Stimulated activated CD8-positive, alpha-beta memory T cell treated with anti-CD3 and anti-CD28 coated beads, Interleukin-15, amount 100 ng/mL, for 4 hours (primary cell): ENCODE data around the gene TNFAIP2.
"Not testable (repeated sequence)": the region's sequence is repeated elsewhere in the genome, so short reads cannot be mapped to it uniquely, and the experiment has no call there.

Experiments
- DNase-seq, 2 donors: peaks; one replicate each; pipeline ENCODE4 v3.0.0-alpha.2; 2020; ENCODE audit warnings: low read depth in 2 of 2

The TNFAIP2 gene

DNA sequence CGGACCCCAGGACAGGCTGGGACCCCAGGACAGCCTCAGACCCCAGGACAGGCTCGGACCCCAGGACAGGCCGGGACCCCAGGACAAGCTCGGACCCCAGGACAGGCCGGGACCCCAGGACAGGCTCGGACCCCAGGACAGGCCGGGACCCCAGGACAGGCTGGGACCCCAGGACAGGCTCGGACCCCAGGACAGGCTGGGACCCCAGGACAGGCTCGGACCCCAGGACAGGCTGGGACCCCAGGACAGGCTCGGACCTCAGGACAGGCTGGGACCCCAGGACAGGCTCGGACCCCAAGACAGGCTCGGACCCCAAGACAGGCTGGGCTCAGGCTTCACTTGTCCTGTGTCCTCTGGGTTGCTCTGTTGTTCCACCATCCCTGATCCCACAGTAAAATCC, 32.2 kb downstream of the TNFAIP2 start:
- not testable (repeated sequence) for DNase-seq

DNA sequence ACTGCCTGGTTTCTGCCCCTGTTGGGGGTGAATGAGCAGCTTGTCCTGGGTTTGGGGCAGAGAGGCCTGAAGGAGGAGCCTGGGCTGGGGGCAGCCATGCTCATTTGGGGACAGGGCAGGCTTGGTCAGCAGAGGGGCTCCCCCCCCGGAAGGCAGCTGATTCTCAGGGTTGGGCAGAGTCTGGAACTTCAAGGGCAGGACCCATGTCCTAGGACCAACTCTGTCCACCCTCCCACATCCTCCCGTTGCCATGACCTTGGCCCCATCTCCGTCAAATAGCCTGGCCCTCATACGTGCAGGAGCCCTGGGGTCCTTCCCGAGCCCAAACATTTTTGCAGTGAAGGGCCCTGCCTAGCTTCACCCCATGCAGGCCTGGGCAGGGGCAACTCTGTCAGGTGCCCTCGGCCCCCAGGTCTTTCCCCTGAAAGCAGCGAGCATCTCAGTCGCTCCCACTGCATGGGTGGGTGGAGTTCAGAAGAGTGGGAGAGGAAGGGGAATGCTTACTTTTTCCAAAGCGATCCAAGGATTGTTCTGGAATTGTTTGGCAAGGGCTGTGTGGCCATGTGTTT, 32.6 kb downstream of the TNFAIP2 start:
- DNase-seq = no peak

DNA sequence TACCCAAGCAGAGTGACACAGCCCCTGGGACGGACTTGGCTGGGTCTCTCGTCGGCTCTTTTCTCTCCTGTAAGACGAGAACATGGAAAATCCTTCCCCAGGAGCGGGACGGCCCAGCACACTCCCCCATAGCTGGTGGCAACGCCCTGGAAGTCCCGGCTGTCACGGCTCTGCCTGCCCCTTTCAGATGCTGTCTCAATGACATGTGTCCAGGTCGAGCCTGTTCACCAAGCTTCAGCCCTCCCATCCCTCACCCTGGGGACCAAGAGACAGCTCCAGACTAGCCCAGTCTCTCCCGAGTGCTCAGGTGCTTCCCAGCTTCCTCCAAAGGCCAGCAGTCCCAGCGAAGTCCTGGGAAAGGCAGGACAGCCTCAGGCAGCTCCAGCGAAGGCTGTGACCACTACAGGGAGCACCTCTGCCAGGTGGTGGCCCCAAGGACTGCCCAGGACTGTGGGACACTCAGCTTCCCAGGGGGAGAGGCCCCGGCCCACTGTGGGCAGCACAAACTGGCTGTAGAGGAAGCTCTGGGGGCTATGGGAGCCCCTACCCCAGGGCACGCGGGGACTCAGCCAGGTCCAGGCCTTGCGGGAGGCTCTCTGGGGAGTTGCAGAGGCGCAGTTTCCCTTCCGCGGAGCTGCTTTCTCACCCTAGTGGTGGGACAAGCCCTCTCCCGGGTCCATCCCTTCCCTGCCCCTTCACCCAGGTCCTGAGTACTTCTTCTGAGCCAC, 33.6 kb downstream of the TNFAIP2 start:
- no peak for DNase-seq

DNA sequence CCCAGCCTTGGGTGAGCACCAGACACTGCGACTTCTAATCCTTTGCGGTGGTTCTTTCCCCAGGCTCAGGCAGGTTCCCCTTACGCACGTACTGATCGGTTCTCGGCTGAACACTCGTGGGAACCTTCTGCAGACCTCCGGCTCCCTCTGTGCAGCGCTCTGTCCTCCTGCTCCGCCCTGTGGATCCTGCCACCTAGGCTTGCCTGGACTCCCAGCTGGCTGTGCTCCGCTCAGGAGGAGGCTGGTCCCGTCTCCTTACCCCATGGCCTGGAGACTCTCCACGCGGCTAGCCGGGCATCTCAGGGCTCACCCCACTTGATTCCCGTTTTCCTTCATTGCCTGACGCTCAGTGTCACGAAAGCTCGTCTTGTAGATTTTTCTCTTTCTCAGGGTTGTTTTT, 34.7 kb downstream of the TNFAIP2 start:
- DNase-seq = no peak

DNA sequence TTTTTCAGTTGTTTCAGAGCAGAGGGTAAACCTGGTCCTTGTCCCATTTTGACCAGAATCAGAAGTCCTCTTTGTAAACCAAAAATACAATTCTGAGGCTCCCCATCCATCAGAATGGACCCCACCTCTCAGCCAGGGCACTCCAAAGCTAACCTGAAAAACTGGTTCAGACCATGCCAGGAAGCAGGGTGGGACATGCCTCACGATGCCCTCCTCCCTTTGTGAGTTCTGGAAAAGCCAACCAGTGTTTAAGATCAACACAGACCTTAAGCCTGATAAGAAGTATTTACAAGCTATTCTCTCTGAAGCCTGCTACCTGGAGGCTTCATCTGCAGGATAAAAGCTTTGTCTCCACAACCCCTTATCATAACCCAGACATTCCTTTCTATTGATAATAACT, 35.4 kb downstream of the TNFAIP2 start:
- no peak for DNase-seq

DNA sequence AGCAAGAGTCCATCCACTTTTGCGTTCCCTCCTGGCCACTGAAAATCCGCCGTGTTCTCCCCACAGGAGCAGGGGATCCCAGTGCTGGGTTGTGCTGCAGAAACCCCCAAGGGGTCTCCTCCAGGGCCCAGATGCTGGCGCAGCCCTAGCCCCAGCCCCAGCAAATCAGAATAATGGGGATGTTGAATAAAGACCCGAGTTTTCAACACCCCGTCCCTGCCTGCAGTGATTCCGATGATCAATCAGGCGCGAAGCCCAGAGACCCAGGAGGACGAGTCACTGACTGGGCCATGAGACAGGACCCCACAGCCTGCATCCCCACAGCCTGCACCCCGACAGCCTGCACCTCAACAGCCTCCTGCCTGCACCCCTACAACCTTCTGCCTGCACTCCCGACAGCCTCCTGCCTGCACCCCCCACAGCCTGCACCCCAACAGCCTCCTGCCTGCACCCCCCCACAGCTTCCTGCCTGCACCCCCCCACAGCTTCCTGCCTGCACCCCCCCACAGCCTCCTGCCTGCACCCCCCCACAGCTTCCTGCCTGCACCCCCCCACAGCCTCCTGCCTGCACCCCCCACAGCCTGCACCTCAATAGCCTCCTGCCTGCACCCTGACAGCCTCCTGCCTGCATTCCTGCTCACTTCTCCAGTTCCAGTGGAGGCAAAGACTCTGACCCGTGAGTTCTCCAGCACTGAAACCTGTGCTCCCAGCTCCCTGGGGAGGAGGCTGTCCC, 37.2 kb downstream of the TNFAIP2 start:
- no peak for DNase-seq

DNA sequence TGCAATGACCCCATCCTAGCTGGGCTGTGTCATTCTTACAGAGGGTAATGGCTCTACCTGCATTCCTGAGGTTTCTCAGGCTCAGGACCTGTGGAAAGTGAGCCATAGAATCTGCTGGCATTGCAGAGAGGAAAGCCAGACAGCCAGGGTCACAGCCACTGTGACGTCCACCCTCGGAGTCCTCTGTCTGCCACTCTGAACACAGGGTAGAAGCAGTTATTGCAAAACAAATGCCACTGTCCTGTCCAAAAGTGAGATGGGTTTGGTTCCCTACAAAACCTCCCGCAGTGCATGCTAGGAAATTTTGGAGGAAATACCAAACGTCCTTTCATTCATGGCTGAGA, 37.8 kb downstream of the TNFAIP2 start:
- no peak for DNase-seq

DNA sequence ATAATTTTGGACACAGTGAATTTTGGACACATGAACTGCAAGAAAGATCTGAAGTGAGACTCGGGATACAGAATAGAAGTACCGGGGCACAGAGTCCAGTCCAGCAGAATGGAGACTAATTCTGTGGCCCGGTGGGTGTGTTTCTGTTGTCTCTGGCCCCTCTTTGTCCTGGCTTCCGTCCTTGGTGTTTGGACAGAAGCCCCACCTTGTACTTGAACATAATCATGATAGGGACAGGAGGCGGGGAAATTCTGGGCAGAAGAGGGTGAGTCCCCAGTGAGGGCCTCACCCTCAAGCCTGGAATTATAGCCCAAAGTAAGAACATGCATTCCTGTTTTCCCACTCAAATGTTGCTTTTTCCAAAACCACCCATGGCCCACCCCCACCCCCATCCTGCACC, 39.9 kb downstream of the TNFAIP2 start:
- DNase-seq = no peak

DNA sequence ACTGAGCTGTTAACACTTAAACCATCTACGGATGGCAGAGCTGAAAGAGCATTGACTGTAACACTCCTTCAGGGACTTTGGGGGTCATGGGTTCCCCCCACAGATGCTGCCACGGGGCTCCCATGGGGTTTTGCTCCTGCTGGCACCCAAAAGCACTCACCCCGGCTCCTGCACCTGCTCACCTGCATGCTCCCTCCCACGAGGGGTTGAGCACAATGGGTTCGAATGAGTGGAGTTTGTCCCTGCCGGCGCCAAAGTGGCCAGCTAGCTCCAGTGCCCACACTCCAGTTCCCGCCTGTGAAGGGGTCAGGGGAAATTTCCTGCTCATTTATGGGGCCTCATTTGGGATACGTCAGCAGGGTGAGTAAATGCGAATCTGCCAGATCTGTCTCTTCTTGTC, 40.7 kb downstream of the TNFAIP2 start:
- DNase-seq = no peak

DNA sequence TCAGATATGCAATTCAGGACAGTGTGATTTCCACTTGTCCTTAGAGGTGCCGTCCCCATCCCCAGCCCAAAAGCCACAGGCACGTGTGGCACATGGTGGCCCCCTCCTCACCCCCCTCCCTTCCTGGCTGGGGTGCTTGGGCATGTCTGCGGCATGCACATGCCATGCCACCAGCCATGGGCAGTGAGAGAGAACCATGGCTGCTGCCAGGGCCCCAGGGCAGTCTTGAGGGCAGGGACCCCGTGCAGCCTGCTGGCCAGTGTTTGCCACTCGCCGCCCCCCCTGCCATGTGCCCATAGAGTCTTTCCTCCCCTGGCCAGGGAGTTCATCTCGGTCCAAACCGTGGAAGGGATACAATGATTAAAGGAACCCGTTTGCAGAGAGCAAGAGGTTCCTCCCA, 41.5 kb downstream of the TNFAIP2 start:
- DNase-seq = no peak

DNA sequence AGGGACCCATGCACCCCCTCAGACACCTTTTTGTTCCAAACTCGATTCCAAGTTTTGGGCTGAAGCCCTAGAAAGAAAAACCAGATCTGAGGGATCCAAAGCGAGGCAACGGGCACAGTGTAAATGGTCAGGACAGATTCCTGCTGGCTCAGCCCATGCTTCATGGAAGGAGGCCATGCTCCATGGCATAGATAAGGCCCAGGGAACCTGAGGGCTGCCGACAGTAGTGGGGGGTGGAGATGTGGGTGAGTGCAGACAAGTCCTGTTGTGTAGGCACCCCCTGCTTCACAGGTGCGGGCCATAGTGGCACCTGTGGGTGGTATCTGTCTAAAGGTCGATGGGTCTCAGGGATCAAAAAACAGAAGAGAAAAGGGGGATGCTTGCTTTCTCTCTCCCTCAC, 42.1 kb downstream of the TNFAIP2 start:
- no peak for DNase-seq

DNA sequence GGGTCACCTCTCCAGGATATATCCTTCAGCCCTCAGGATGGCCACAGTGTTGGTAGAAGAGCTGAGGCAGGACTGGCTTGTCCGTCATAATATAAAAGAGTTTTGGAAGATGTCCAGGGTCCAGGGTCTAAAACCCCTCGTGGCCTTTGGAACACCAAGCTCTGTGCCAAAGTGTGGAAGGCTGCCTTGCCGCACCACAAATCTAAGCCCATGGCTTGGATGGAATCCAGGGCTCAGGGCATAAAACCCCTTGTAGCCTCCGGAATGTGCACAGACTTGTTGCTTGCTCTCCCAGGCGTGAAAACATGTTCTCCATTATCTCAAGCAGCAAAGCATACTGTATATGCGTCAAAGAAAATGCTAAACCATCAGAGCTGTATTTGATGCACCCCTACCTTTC, 46.7 kb downstream of the TNFAIP2 start:
- DNase-seq = no peak

DNA sequence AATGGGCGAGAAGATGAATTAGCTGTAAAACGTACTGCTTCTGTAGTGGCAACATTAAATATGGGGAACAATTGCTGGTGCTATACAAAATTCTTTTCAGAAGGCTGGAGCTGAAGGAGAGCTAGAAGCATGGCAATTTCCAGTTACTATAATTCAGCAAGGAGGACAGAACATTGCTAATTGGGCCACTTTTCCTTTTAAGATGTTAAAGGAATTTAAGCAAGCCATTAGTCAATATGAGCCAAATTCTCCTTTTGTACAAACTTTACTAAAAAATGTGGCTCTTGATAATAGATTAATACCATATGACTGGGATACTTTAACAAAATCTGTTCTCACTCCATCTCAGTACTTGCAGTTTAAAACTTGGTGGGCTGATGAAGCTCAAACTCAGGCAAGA, 47.9 kb downstream of the TNFAIP2 start:
- DNase-seq = not testable (repeated sequence)

DNA sequence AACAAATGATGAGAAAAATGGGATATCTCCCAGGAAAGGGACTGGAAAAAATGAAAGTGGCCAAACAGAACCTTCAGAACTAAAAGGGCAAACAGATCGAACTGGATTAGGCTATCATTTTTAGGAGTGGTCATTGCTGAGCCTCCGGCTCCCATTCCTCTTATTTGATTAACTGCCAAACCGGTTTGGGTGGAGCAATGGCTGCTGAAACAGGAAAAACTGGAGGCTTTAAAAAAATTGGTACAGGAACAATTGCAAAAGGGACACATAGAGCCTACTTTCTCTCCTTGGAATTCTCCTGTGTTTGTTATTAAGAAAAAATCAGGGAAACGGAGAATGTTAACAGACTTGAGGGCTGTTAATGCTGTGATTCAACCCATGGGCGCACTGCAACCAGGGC, 49.7 kb downstream of the TNFAIP2 start:
- no peak for DNase-seq

DNA sequence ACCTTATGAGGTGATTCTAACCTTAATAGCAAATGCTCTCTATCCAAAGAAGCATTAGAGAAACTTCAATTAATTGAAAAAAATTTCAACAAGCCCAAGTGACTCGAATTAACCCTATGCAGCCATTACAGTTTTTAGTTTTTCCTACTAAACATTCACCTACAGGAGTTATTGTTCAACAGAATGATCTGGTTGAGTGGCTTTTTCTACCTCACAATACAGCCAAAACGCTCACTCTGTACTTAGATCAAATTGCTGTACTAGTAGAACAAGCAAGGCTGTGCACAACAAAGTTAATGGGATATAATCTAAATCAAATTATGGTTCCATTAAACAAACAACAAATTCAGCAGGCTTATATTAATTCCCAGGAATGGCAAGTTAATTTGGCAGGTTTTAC, 50.6 kb downstream of the TNFAIP2 start:
- not testable (repeated sequence) for DNase-seq

DNA sequence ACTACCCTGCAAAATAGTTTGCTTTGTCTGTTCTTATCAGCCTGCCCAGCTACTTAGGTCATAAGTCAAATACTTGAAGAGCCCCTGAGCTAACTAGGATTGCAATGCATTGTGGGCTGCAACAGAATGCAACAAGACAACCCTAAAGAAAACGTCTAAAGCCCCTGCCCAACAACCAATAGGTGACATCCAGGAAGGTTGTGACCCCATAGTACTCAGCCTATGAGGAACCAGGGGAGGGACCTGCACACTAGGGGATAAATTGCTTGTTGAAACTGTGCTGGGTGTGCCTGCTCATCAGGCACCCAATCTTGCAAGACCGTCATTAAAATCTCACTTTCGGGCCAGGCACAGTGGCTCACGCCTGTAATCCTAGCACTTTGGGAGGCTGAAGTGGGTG, 52.9 kb downstream of the TNFAIP2 start:
- not testable (repeated sequence) for DNase-seq

DNA sequence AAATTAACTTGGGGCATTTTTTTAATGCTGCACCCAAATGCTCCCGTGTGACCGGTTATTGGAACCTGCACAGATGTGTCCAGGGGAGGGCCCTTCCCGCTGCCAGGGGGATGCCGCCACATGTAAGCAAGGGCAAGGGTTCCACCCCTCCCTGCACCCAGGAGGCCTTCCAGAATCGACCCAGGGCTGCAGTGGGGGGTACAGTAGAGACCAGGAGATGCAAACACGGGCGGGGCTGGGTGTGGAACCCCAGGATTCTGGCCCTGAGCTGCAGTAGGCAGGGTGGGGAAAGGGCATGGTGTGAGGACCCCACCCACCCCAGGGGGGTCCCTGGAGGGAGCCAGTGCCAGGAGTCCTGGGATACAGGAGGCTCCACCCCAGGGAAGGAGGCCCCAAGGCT, 54.1 kb downstream of the TNFAIP2 start:
- no peak for DNase-seq

DNA sequence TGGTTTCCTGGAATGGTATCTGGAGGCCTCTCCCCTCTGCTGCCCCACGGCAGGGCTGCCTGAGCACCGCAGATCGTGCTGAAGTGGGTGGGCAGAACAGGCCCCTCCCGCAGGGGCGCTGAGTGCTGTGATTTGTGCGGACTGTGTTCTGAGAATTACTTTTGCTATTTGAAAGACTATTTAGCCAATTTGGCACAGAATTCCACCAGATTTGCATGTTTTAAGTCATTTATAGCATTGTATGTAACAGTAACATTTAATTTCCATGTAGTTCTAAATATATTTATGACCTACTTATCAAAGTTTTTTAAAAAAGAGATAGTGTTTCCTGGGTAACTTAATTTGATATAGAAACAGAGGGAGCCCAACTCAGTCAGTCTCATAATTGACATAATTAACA, 55.3 kb downstream of the TNFAIP2 start:
- DNase-seq = no peak

DNA sequence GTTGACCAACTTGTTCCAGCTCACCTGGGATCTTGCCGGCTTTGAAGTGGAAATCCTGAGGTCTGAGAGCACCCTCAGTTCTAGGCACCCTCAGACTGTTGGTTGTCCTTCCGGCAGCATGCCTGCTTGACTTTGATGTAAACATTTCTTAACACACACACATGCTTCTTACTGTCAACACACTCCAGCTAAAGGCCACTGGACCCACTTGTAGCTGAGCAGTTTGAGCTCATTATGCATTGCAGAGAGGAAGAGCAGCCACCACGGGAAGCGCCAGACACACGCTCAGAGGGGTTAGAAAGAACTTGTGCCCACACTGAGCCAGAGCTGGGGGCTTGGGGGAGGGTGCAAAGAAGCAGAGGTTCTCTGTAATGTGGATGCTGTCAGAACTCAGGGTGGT, 55.8 kb downstream of the TNFAIP2 start:
- no peak for DNase-seq

DNA sequence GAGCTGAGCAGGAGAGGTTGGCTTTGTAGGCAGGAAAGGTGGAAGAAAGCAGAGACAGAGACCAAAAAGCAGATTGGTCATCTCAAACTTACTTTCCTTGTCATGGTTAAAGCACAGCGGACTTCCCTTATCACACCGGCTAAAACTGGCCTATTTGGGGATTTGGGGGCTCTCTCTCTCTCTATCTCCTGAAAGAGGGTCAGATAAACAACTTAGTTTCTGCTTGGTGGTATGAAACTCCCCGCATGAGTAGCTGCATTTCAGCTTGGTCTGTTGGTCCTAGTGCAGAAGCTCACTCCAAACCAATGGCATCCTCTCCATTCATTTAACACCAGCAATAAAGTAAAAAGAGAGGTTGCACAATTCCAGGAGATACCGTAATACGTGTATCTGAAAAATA, 57.1 kb downstream of the TNFAIP2 start:
- no peak for DNase-seq

DNA sequence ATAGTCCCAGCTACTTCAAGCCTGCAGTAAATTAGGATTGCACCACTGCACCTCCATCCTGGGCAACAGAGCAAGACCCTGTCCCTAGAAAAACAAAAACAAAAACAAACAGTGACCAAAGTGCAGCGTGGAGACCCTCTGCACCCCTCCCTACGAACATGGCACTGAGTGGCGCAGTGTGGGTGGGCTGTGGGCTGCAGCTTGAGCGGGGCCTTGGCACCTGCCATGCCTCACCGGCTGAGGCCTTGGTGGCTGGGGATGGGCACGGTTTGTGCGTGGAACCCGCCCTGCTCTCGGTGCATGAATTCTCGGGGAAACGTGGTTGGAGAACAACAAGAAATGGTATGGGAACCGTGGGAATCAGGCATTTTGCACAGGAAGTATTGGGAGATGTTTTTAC, 60.8 kb downstream of the TNFAIP2 start:
- no peak for DNase-seq

DNA sequence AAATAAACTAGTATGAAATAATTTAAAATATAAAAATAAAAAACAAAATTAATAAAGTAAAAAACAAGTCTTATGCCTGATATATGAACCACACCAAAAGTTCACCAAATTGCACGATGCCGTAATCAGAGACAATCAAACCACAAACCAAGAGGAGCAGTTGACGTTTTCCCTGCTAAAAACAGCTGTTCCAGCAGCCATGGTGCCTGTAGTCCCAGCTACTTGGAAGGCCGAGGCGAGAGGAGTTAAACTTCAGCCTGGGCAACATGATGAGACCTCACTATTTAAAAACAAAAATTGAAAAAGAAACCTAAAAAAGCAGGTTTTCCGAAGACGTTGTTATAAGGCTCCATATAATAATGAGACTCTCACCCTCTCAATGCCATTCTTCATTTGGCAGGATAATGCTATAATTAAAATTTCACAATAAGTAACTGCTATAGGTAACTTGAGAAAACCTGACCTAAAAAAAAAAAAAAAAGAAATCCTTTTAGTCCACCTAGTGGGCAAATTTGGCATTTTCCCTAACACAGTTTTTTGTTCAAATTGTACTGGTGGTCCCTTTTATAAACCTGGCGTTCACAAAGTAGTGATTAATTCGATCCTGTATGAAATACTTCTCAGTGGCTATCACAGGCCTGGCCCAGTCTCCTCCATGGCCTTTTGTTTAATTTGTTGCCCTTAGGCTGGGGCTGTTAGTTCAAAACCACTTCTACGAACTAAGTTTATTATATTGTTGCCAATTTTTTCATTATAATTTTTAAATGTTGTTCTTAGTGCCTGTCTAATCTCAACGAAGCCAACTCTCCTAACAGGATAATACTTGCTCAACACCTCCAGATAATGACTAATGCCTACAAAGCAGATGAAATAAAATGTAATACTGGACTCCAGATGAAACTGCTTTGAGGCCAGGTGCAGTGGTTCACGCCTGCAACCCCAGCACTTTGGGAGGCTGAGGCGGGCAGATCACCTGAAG, 62.1 kb downstream of the TNFAIP2 start:
- no peak for DNase-seq
